RCC 7860 (cell line): Measurements from ENCODE around the gene AKAP8L.
"Not testable (repeated sequence)": the region's sequence is repeated elsewhere in the genome, so short reads cannot be mapped to it uniquely, and the experiment has no call there.

ENCODE experiments used
- DNase-seq: peaks from one replicate; pipeline ENCODE4 v3.0.0-alpha.2; 2015; ENCODE audit warnings: low spot score
- FAIRE-seq: peaks from 2 replicates; lab custom pipeline; 2012; peaks lifted over from hg19 to GRCh38; lab: Jason Lieb, UNC

AKAP8L gene

GRCh38 chr19:15363791-15364190 is 55.0 kb downstream of the AKAP8L start:
- DNase-seq, FAIRE-seq: not testable (repeated sequence)

- not testable (repeated sequence) for FAIRE-seq, DNase-seq
Observed at GRCh38 chr19:15363048-15363447, 55.7 kb downstream of the AKAP8L start.

- not testable (repeated sequence) for FAIRE-seq, DNase-seq
Observed at GRCh38 chr19:15360015-15360414, 58.8 kb downstream of the AKAP8L start.

- FAIRE-seq (no peak), DNase-seq (no peak)
Observed at GRCh38 chr19:15358918-15359317, 59.9 kb downstream of the AKAP8L start.

- DNase-seq (no peak), FAIRE-seq (no peak)
Observed at GRCh38 chr19:15357906-15358305, 60.9 kb downstream of the AKAP8L start.

GRCh38 chr19:15354566-15355296 is 64.1 kb downstream of the AKAP8L start:
- DNase-seq (no peak), FAIRE-seq (no peak)

- no peak for FAIRE-seq
- DNase-seq: no peak
Observed at GRCh38 chr19:15353908-15354307, 64.9 kb downstream of the AKAP8L start.

GRCh38 chr19:15352535-15352934 is 66.3 kb downstream of the AKAP8L start:
- FAIRE-seq: not testable (repeated sequence)

GRCh38 chr19:15341328-15341727 is 77.5 kb downstream of the AKAP8L start:
- not testable (repeated sequence) for DNase-seq, FAIRE-seq

More at GRCh38 chr19:15352535-15352934, 66.3 kb downstream of the AKAP8L start:
- DNase-seq: not testable (repeated sequence)

- no peak for DNase-seq
- FAIRE-seq: no peak
Observed at GRCh38 chr19:15340086-15340485, 78.7 kb downstream of the AKAP8L start.

- DNase-seq: no peak
- FAIRE-seq: no peak
Observed at GRCh38 chr19:15337202-15337601, 81.6 kb downstream of the AKAP8L start.

GRCh38 chr19:15335992-15336391 is 82.8 kb downstream of the AKAP8L start:
- FAIRE-seq, DNase-seq: not testable (repeated sequence)

- DNase-seq: peak; percentile 21
- FAIRE-seq: no peak
Observed at GRCh38 chr19:15332311-15332996, 86.3 kb downstream of the AKAP8L start, which contains the start of gene BRD4. BRD4 (minus strand) TSS chr19:15332539; CDS start chr19:15273099, 59,440 bp downstream.

- peak; percentile 13 for DNase-seq
Observed at GRCh38 chr19:15331419-15332310, 87.1 kb downstream of the AKAP8L start.

GRCh38 chr19:15330801-15331418 is 87.9 kb downstream of the AKAP8L start:
- no peak for FAIRE-seq
- DNase-seq: peak; percentile 52

More at GRCh38 chr19:15331419-15332310, 87.1 kb downstream of the AKAP8L start:
- no peak for FAIRE-seq
